Bronchial epithelial cell (primary cell): Measurements from ENCODE around the gene LDLRAD3. TPM values are rescaled to one million over a fixed set of nuclear protein-coding genes. Genes with fewer than 3 reads are reported as not detected.

Experiments used
- DNase-seq: peaks from one replicate; pipeline ENCODE4 v3.0.0-alpha.2; 2010; ENCODE audit warnings: low read depth
- FAIRE-seq: peaks from 2 replicates; lab custom pipeline; 2011; peaks lifted over from hg19 to GRCh38; lab: Jason Lieb, UNC
- H3K27me3 ChIP-seq: 2 replicates; pipeline ENCODE4 v1.5.1; 2011; ENCODE audit warnings: low read length; ENCODE audit not compliant: control insufficient read depth, insufficient read depth
- H3K36me3 ChIP-seq: 2 replicates; pipeline ENCODE4 v1.5.1; 2011; ENCODE audit warnings: low read length; ENCODE audit not compliant: control insufficient read depth, insufficient read depth
- H3K4me3 ChIP-seq: 2 replicates; pipeline ENCODE4 v1.5.1; 2011; ENCODE audit warnings: mild to moderate bottlenecking, low read depth, low read length, control low read depth
- CTCF ChIP-seq: IDR thresholded peaks from 2 replicates; pipeline ENCODE4 v1.5.1; 2011; ENCODE audit warnings: mild to moderate bottlenecking, moderate library complexity, low read length, control low read depth, inconsistent platforms; ENCODE audit not compliant: insufficient read depth, severe bottlenecking
- total RNA-seq: library from RNA; depleted of rRNA; stranded (reverse); fragments of >200 nt; gene quantifications from 2 replicates; pipeline ENCODE4 v1.2.1, GENCODE V29; 2014

LDLRAD3 gene
- total RNA-seq, 1 donor from 2014 or later, result 4.7 TPM

DNA sequence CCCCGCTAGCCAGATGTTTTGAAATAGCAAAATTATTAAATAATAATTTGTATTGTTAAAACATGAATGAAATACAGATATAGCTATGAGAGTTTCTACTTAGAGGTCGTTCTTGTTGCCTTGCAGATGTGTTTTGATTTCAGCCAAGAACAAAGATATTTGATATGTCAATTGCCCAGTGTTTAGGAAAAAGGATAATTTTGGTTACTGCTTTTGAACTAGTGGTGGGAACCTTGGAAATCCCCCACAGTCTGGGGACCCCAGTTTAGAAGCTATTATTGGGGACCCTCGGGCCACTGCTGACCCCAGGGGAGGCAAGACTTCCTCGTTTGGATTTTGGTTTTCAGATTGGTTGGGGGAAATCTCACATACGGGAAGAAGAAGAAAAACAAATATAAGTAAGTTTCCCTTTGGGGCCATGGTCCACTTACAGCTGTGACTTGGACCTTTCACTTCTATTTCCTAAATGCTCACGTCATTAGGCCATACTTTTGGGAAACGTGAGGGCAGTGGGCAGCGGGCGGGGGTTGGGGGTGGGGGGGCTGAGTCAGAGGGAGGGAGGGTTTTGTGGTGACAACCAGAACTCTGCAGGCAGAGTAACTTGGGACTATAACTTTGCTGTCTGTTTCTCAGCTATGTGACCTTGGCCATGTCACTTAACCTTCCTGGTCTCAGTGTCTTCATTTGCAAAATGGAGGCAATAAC is 37.0 kb downstream of the LDLRAD3 start:
- Histone ChIP-seq H3K27me3 (no peaks in the 10 kb centered on the region), H3K4me3 (no peak overlapping the region), H3K36me3 (no peaks in the 10 kb centered on the region)
- DNase-seq, result no peak
- no peak for FAIRE-seq
- no peak for TF ChIP-seq CTCF

DNA sequence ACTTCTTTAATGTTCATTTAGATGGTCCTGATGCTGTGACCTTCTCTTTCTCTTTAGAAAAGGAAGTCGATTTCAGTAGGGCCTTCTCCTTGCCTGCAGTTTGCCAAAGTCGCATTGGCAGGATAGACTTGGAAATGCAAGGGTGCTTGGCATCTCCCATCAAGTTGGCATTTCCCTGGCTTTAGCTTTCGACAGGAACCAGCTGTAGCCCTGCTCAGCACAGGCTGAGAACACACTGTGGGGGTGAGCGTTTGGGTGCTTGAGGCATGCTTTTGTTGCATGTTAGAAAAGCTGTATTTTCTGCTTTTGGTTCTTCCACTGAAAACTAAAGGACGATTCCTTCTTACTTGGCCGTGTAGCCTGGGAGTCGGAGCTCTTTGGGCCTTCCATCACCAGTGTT is 37.7 kb downstream of the LDLRAD3 start:
- no peak for FAIRE-seq
- DNase-seq, result no peak
- no peak for TF ChIP-seq CTCF
- Histone ChIP-seq H3K4me3 (no peak overlapping the region), H3K27me3 (no peaks in the 10 kb centered on the region), H3K36me3 (no peaks in the 10 kb centered on the region)

DNA sequence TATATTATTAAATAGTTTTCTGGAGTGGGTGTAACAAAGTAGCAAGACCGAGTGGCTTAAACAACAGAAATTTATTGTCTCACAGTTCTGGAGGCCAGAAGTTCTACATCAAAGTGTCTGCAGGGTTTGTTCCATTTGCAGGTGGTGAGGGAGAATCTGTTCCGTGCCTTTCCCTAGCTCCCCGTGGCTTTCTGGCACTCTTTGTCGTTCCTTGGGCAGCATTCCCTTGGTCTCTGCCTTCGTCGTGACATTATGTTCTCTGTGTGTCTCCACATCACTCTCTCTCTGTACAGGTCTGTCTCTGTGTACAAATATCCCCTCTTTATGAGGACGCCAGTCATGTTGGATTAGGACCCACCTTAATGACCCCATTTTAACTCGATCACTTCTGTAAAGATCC is 38.2 kb downstream of the LDLRAD3 start:
- no peak for DNase-seq
- no peak for FAIRE-seq
- Histone ChIP-seq H3K27me3 (no peaks in the 10 kb centered on the region), H3K4me3 (no peak overlapping the region), H3K36me3 (no peaks in the 10 kb centered on the region)
- TF ChIP-seq CTCF, result no peak

- TF ChIP-seq CTCF, result no peak
- Histone ChIP-seq H3K36me3 (no peaks in the 10 kb centered on the region), H3K27me3 (no peaks in the 10 kb centered on the region), H3K4me3 (no peak overlapping the region)
- DNase-seq (no peak), FAIRE-seq (no peak)
These were observed 40.1 kb downstream of the LDLRAD3 start for GRCh38 chr11:35983981-35984380.

GRCh38 chr11:35986947-35987346 is 43.1 kb downstream of the LDLRAD3 start:
- Histone ChIP-seq H3K27me3 (no peaks in the 10 kb centered on the region), H3K36me3 (no peaks in the 10 kb centered on the region), H3K4me3 (no peak overlapping the region)
- TF ChIP-seq CTCF, result no peak
- FAIRE-seq, result no peak
- peak; percentile 36 for DNase-seq

- Histone ChIP-seq H3K27me3 (no peaks in the 10 kb centered on the region), H3K4me3 (no peak overlapping the region), H3K36me3 (no peaks in the 10 kb centered on the region)
- no peak for TF ChIP-seq CTCF
- DNase-seq (no peak), FAIRE-seq (no peak)
These were observed 46.3 kb downstream of the LDLRAD3 start for GRCh38 chr11:35990170-35990569.
